Panc1 (cell line): Measurements from ENCODE around the gene HSD17B11. TPM values are rescaled to one million over a fixed set of nuclear protein-coding genes. Genes with fewer than 3 reads are reported as not detected.
"Not testable (repeated sequence)": the region's sequence is repeated elsewhere in the genome, so short reads cannot be mapped to it uniquely, and the experiment has no call there.

Experiments
- ATAC-seq: fragments of 200-7000 bp; cut with Tn5 transposase; 2 replicates; pipeline ENCODE4 v1.9.1; 2020; ENCODE audit warnings: mild to moderate bottlenecking, moderate library complexity
- BruUV-seq: library from RNA; stranded (reverse); fragments of 400-500 nt; replicated peaks from 2 replicates; lab custom pipeline; 2021; lab: Mats Ljungman, UMichigan
- CTCF ChIA-PET: fragments of 300-600 bp; sonication (Branson Sonifier 250); formaldehyde crosslinking; loops from one replicate; lab custom pipeline; 2022; ENCODE audit warnings: antibody characterized with exemption; lab: Charles Lee
- POLR2A ChIA-PET: fragments of 300-600 bp; sonication (Branson Sonifier 250); formaldehyde crosslinking; loops from one replicate; lab custom pipeline; 2022; ENCODE audit warnings: antibody characterized with exemption; lab: Charles Lee
- DNase-seq: peaks from one replicate; pipeline ENCODE4 v3.0.0-alpha.2; 2010; ENCODE audit warnings: low read depth, low spot score
- H3K27ac ChIP-seq: 2 replicates; pipeline ENCODE4 v1.5.1; 2011; ENCODE audit warnings: mild to moderate bottlenecking, low read length, inconsistent platforms
- H3K27me3 ChIP-seq: fragments of 200-500 bp; sonication (Bioruptor generic); 2 replicates; pipeline ENCODE4 v1.6.0; 2014; ENCODE audit warnings: low read length, inconsistent platforms; ENCODE audit not compliant: control insufficient read depth, insufficient read depth
- H3K36me3 ChIP-seq: fragments of 200-500 bp; sonication (Bioruptor generic); 2 replicates; pipeline ENCODE4 v1.5.1; 2014; ENCODE audit warnings: inconsistent platforms, mild to moderate bottlenecking, low read length, moderate library complexity; ENCODE audit not compliant: control insufficient read depth, insufficient read depth
- H3K4me1 ChIP-seq: 2 replicates; pipeline ENCODE4 v1.5.1; 2011; ENCODE audit warnings: inconsistent platforms, mild to moderate bottlenecking, low read length, moderate library complexity; ENCODE audit not compliant: control insufficient read depth, insufficient read depth
- H3K4me3 ChIP-seq, 2 experiments: 2 replicates each; pipeline ENCODE4 v1.5.1; 2011 to 2012; ENCODE audit warnings: low read depth in 2 of 2, low read length in 2 of 2, mild to moderate bottlenecking in 2 of 2, inconsistent platforms in 1 of 2, moderate library complexity in 1 of 2
- H3K9me3 ChIP-seq: fragments of 200-500 bp; sonication (Bioruptor generic); 2 replicates; pipeline ENCODE4 v1.5.1; 2014; ENCODE audit warnings: low read depth, mild to moderate bottlenecking, inconsistent platforms, low read length, moderate library complexity; ENCODE audit not compliant: control insufficient read depth, insufficient read depth
- POLR2AphosphoS5 ChIP-seq: IDR thresholded peaks from 2 replicates; pipeline ENCODE4 v1.6.1; 2012; ENCODE audit warnings: mild to moderate bottlenecking, low read depth, low read length, moderate library complexity
- SIN3A ChIP-seq: IDR thresholded peaks from 2 replicates; pipeline ENCODE4 v1.6.1; 2012; ENCODE audit warnings: low read depth, mild to moderate bottlenecking, low read length, moderate library complexity, borderline replicate concordance; ENCODE audit not compliant: insufficient read depth
- TCF7L2 ChIP-seq: IDR thresholded peaks from 2 replicates; pipeline ENCODE4 v1.6.1; 2011; ENCODE audit warnings: mild to moderate bottlenecking, low read depth, low read length, inconsistent platforms
- in situ Hi-C: cut with HindIII; loops from 2 replicates; pipeline ENCODE4 v1.10.0; 2016; ENCODE audit warnings: low sequenced_read_pairs, low pct_unique_long_range_greater_than_20kb
- intact Hi-C: fragments of 100-400 bp; cut with micrococcal nuclease; formaldehyde crosslinking; loops from one replicate; pipeline ENCODE4 v1.10.0; 2022; ENCODE audit not compliant: unreplicated experiment
- total RNA-seq: library from RNA; stranded (reverse); gene quantifications from one replicate; pipeline ENCODE4 v1.2.1, GENCODE V29; 2021; ENCODE audit not compliant: unreplicated experiment
- TF ChIP-seq, protein P1 (sequence below), 2 experiments: IDR thresholded peaks; 2 replicates each; pipeline ENCODE4 v1.6.1; 2011 to 2012; ENCODE audit warnings: low read depth in 2 of 2, control low read depth in 1 of 2, low read length in 1 of 2, mild to moderate bottlenecking in 1 of 2, moderate library complexity in 1 of 2; ENCODE audit not compliant: insufficient read depth in 1 of 2
- TF ChIP-seq, protein P2 (sequence below): fragments of 450-650 bp; IDR thresholded peaks from 2 replicates; pipeline ENCODE4 v1.5.1; 2017; ENCODE audit warnings: mild to moderate bottlenecking

HSD17B11 gene
- total RNA-seq, 1 experiment from 2014 or later: 34.9 TPM

DNA sequence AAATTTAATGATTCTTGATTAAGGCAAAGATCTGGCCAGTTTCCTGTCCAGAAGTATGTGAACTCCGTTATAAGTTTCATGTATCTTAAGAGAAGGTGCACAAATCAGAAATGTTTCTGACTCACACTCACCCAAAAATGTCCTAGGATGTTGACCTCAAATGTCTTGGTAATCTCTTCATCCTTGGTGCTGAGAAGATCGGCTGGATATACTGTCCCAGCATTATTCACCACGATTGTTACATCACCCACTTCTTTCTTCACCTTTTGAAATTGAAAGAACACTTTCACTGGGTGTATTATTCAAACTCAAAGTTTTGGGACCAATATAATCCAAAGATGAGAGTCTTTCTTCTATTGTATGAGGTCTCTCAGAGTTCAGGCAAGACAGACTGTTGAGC is 74.0 kb downstream of the HSD17B11 start:
- no peak for ATAC-seq
- H3K9me3 ChIP-seq: no peaks in the 10 kb centered on the region
- ChIA-PET POLR2A (interaction anchor here (0.5 kb wide), 1 partner anchor 682 kb away, joined by 3 read pairs; no protein-coding TSS in a partner anchor), CTCF (no interaction called here)
- no peaks in the 10 kb centered on the region for H3K27me3 ChIP-seq
- in situ Hi-C loops (no loop called here), intact Hi-C loops (no loop called here)
- BruUV-seq: no TSS peak
- no peaks in the 10 kb centered on the region for H3K4me1 ChIP-seq
- no peaks in the 10 kb centered on the region for H3K36me3 ChIP-seq
- H3K4me3 ChIP-seq: no peak overlapping the region
- TF ChIP-seq SIN3A (no peak), TCF7L2 (no peak), POLR2AphosphoS5 (no peak)
- TF ChIP-seq, protein P1, sequence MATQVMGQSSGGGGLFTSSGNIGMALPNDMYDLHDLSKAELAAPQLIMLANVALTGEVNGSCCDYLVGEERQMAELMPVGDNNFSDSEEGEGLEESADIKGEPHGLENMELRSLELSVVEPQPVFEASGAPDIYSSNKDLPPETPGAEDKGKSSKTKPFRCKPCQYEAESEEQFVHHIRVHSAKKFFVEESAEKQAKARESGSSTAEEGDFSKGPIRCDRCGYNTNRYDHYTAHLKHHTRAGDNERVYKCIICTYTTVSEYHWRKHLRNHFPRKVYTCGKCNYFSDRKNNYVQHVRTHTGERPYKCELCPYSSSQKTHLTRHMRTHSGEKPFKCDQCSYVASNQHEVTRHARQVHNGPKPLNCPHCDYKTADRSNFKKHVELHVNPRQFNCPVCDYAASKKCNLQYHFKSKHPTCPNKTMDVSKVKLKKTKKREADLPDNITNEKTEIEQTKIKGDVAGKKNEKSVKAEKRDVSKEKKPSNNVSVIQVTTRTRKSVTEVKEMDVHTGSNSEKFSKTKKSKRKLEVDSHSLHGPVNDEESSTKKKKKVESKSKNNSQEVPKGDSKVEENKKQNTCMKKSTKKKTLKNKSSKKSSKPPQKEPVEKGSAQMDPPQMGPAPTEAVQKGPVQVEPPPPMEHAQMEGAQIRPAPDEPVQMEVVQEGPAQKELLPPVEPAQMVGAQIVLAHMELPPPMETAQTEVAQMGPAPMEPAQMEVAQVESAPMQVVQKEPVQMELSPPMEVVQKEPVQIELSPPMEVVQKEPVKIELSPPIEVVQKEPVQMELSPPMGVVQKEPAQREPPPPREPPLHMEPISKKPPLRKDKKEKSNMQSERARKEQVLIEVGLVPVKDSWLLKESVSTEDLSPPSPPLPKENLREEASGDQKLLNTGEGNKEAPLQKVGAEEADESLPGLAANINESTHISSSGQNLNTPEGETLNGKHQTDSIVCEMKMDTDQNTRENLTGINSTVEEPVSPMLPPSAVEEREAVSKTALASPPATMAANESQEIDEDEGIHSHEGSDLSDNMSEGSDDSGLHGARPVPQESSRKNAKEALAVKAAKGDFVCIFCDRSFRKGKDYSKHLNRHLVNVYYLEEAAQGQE (IDR thresholded peaks at IDR 0.05; ENCODE audit: insufficient read depth in 1 of 2, low read depth in 2 of 2, low read length in 1 of 2): no peak
- TF ChIP-seq, protein P2, sequence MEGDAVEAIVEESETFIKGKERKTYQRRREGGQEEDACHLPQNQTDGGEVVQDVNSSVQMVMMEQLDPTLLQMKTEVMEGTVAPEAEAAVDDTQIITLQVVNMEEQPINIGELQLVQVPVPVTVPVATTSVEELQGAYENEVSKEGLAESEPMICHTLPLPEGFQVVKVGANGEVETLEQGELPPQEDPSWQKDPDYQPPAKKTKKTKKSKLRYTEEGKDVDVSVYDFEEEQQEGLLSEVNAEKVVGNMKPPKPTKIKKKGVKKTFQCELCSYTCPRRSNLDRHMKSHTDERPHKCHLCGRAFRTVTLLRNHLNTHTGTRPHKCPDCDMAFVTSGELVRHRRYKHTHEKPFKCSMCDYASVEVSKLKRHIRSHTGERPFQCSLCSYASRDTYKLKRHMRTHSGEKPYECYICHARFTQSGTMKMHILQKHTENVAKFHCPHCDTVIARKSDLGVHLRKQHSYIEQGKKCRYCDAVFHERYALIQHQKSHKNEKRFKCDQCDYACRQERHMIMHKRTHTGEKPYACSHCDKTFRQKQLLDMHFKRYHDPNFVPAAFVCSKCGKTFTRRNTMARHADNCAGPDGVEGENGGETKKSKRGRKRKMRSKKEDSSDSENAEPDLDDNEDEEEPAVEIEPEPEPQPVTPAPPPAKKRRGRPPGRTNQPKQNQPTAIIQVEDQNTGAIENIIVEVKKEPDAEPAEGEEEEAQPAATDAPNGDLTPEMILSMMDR: no peak
- no peak for DNase-seq
- no peak overlapping the region for H3K27ac ChIP-seq

DNA sequence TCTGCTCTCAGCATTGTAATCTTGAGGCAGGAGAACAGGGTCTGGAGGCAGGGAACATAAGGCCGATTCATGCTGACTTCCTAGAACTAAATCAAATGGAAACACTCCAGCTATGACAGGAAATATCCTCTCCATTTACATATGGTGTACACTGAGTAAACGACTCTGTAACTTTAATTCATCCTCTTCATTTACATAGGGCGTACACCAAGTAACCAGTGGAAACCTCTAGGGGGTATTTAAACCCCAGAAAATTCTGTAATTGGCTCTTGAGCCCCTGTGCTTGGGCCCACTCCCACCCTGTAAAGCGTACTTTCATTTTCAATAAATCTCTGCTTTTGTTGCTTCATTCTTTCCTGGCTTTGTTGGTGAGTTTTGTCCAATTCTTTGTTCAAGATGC is 76.0 kb downstream of the HSD17B11 start:
- POLR2A ChIA-PET, H3K4me1 ChIP-seq, H3K4me3 ChIP-seq, in situ Hi-C loops, intact Hi-C loops, H3K9me3 ChIP-seq, DNase-seq, H3K27me3 ChIP-seq, BruUV-seq, CTCF ChIA-PET, ATAC-seq, H3K36me3 ChIP-seq, H3K27ac ChIP-seq: not testable (repeated sequence)

DNA sequence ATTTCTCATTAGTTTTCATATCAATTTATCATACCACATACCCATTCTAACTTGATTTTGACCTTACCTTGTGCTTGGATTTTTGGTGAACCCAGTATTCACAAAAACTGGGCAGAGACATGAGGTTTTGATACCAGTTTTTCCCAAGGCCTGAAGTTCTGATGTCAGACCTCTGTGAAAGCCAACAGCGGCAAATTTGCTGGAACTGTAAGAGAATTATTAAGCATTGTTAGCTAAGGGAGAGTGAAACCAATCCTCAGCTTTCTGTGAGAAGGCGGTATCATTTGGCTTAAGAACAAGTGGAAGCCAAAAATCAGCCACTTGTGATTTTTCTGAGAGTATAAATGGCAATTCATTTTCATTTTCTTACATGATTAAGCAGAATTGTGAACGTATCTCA is 77.2 kb downstream of the HSD17B11 start:
- ATAC-seq (no peak), DNase-seq (no peak)
- POLR2A ChIA-PET: no interaction called here
- CTCF ChIA-PET: no interaction called here
- Histone ChIP-seq H3K4me3 (no peak overlapping the region), H3K4me1 (no peaks in the 10 kb centered on the region), H3K9me3 (no peaks in the 10 kb centered on the region), H3K36me3 (no peaks in the 10 kb centered on the region), H3K27me3 (no peaks in the 10 kb centered on the region), H3K27ac (no peak overlapping the region)
- in situ Hi-C loops (no loop called here), intact Hi-C loops (no loop called here)
- no TSS peak for BruUV-seq
- TF ChIP-seq, protein P2: no peak
- TF ChIP-seq SIN3A (no peak), POLR2AphosphoS5 (no peak), TCF7L2 (no peak)
- TF ChIP-seq, protein P1 (IDR thresholded peaks at IDR 0.05; ENCODE audit: insufficient read depth in 1 of 2, low read depth in 2 of 2, low read length in 1 of 2): no peak
